Measurements from ENCODE around the gene TAC3.
"Not testable (repeated sequence)": the region's sequence is repeated elsewhere in the genome, so short reads cannot be mapped to it uniquely, and the experiment has no call there.

The TAC3 gene

DNA sequence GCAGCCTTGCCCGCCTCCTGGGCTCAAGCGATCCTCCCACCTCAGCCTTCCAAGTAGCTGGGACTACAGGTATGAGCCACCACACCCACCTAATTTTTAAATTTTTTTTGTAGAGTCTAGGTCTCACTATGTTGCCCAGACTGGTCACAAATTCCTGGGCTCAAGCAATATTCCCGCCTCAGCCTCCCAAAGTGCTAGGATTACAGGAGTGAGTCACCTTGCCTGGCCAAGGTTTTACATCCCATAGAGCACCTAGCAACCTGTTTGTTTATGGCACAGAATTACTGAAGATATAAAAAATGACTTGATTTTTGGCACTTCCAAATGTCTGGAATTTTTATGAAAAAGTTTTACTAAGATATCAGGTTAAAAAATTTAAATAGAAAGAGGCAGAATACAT is 17.1 kb upstream of the TAC3 start:
- no peak for DNase-seq

GRCh38 chr12:57031789-57032188 is 15.5 kb upstream of the TAC3 start:
- no peak for DNase-seq

DNA sequence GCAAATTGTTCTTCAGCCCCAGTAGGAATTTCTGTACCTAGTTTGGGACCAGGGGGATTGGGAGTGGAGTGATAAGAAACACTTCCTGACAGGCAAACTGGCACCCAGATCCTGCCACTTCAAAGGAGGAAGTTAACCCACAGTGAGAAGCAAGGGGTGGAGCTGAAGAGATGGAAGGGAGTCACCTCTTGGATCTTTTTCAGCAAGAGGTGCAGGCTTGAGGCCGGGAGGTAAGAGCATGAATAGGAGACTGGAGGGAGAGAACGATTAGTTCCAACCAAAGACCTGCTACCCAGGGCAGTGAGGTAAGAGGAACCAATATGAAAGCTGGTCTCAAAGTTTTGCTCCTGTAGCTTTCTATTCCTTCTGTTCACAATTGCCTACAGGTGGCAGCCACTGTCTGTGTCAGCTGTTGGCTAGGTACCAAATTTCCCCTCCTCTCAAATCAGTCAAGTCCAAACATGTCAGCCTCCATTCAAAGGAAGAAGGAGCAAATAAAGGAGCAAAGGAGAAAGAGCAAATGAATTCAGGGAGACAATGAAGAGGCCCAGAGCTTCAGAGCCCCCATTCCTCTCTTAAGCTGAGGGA is 14.9 kb upstream of the TAC3 start:
- peak; percentile 44 for DNase-seq

GRCh38 chr12:57029457-57029856 is 13.1 kb upstream of the TAC3 start:
- no peak for DNase-seq

DNA sequence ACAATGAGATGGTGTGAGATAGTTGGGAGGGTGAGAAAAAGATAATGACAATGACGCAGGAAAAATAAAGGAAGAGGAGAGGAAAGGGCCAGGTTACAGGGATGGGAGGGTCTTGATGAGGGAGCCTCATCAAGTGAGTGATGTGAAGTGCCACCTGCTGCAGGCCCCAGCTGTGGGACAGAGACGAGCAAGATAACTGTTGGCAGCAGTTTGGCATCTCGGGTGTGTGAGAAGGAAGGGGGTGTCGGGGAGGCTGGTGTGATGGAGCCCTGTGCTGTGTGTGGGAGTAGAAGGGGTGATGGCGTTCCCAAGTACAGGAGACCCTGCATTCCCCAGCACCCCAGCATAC is 11.4 kb upstream of the TAC3 start:
- no peak for DNase-seq

GRCh38 chr12:57027011-57027804 is 10.9 kb upstream of the TAC3 start:
- no peak for DNase-seq

- DNase-seq: no peak
These were observed 8.9 kb upstream of the TAC3 start for GRCh38 chr12:57025196-57025595.

- not testable (repeated sequence) for DNase-seq
These were observed 6.0 kb upstream of the TAC3 start for GRCh38 chr12:57022324-57022723.

GRCh38 chr12:57019983-57020719 is 3.8 kb upstream of the TAC3 start:
- no peak for DNase-seq

DNA sequence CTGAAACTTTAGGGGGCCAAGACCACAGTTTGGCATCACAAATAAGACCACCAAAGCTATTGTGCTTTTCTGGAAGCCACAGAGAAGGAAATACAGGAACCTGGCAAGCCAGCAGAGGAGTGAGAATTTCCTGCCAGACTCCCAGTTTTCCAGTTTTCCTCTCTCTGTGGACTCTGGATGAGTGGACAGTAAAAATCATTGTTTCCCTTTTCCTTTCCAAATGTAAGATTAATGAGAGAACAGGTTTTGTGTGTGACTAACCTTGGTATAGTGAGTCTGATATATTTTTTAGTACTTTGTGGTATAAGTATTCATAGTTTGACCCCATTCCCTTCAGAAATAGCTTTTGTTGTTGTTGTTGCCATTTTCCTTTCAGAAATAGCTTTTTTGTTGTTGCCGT is 2.6 kb upstream of the TAC3 start:
- DNase-seq: no peak

DNA sequence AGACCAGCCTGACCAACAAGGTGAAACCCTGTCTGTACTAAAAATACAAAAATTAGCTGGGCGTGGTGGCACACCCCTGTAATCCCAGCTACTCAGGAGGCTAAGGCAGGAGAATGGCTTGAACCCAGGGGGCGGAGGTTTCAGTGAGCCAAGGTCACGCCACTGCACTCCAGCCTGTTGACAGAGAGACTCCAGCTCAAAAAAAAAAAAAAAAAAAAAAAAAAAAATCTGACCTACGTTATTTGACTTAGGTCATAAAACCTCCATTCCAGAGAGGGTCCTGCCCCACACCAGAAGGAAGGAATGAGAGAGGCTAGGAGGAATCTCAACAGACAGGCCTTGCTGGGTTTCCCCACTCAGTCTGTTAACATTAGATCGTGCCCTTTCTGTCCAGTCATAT is 2.0 kb upstream of the TAC3 start:
- not testable (repeated sequence) for DNase-seq

DNA sequence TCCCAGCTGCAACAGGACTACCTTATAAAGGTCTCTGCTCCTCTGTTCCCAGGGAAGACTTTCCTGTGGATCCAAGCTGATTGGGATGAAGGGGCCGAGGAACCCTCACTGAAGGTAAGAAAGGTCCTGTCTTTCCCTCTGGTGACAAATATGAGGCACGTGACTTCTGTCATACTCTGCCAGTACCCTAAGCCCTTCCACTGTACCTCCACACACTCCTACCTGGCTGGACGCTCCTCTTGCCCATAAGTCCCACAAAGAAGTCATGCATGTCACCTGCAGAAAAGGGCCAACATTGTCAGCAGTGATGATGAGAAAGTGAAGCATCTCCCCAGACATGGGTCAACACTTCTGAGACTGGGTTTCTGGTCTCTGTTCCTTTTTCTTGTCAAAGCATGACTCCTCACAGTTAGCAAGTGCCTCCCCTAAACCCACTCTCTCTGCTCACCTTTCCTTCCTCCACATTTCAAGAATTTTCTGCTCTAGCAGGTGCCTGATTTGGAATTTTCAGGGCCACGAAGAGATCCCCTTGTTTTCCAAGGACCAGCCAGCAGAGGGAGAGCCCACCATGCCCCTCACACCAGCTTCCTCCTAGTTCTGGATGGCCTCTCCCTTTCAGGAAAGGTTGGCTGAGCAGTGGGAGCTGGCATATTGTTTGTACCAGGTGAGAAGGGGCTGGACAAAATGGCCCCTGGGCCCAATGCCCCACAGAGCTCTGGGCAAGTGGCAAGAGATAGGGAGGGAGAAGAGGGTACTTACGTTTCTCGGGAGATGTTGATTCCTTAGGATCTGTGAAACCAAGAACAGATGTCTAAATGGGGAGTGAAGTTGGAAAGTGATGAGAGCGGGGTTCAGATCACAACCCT is 3.5 kb downstream of the TAC3 start:
- no peak for DNase-seq

- no peak for DNase-seq
These were observed 4.6 kb downstream of the TAC3 start for GRCh38 chr12:57011438-57012424.

DNA sequence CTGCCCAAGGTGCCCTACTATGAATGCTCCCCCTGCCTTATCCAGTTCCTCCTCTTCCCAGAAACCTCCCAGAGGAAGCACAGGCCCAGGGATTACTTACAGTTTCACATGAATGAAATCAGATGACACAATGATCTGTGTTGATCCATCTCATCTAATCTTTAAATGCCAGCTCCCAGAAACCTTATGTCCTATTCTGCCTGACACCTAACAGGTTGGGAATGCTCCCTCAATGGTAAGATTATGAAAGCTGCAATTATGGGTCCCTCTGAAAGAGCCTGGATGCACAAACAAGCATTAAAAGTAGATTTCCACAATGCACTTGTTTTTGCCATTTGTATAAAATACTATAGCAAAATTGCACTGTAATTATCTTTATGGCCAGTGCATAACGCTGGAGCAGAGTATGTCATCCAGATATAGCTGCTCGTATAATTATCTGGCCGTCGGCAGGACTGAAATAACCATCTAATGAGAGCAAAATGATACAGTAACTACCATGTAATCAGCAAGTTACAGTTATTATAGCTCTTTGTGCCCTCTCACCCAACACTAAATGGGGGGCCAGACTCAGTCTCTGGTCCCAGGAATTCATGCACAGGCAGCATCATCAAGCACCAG is 5.6 kb downstream of the TAC3 start:
- DNase-seq: no peak

- no peak for DNase-seq
These were observed 6.2 kb downstream of the TAC3 start for GRCh38 chr12:57009949-57010626.

GRCh38 chr12:57008178-57008577 is 8.2 kb downstream of the TAC3 start:
- peak; percentile 19 for DNase-seq

- DNase-seq: no peak
These were observed 9.4 kb downstream of the TAC3 start for GRCh38 chr12:57006809-57007475.

DNA sequence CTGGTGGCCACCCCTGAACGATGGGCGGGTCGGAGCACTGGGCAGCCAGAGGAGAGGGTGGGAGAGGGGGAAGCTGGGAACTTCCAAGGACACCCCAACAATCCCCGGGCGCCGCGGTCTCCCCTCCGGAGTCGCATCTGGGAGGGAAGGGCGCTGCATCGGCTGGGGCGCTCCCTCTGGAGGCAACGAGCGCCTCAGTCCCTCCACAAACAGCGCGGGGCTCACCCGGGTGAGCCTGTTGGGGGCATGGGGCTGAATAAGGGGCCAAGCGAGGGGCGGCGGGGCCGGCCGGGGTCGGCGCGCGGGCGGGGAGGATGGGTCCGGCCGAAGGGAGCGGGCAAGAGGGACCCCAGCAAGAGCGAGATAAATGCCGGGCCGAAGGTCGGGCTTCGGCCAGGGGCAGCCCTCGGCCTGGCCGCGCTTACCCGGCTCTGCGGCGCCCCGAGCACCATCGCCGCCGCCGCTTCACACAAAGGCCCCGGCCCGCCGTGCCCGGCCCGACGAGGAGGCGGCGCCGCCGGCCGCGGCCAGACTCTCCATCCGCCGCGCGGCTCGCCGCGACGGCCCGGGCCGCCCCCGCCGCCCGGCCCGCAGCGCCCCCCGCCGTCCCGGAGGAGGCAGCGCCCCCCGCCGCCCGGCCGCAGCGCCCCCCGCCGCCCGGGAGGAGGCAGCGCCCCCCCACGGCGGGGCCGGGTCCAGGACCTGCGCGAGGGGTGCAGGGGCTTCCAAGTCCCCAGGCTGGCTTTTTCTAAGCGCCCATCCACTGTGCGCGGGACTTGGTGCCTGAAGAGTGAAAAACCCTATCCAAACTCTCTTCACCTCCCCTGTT is 10.1 kb downstream of the TAC3 start, which contains the start of gene ZBTB39:
TSS of gene ZBTB39 (minus strand) at position 567 of the 829 bp plus-strand sequence. CDS start 1,629 bp downstream, outside the sequence.
- DNase-seq: peak; percentile 44

DNA sequence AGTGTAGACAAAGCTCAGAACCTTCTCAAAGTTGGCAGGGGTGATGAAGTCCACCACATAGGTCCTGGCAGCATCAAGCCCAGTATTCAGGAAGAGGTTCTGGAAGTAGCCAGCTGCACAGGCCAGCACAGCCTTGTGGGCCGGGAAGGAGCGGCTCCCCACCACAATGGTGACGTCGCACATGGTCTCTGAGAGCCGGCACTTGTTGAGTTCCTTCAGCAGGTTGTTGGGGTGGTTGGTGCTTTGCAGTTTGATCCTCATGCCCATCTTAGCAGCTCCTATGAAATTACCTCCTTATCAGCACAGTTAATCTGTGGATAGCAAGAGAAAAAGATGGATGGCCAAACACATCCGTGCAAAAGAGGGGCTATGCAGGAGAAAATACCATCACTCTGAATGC is 11.7 kb downstream of the TAC3 start:
- DNase-seq: no peak

Measured in NCI-H2029 (cell line).